Prostate gland (tissue), 2 donors: Measurements from ENCODE around the gene SHISA5.

Experiments used
- POLR2AphosphoS5 ChIP-seq: sonication (generic); formaldehyde crosslinking; IDR thresholded peaks from one replicate; pipeline ENCODE4 v1.6.1; 2017; ENCODE audit warnings: antibody characterized with exemption
- TF ChIP-seq, protein P1 (sequence below), 4 experiments: fragments of 200-600 bp in 2 of 4; fragments of 450-650 bp in 2 of 4; sonication (generic) in 2 of 4; IDR thresholded peaks; 1 replicate in 3 of 4; 2 replicates in 1 of 4; pipeline ENCODE4 v1.5.1; 2016 to 2019; ENCODE audit warnings: antibody characterized with exemption in 4 of 4, mild to moderate bottlenecking in 2 of 4, moderate library complexity in 2 of 4

DNA sequence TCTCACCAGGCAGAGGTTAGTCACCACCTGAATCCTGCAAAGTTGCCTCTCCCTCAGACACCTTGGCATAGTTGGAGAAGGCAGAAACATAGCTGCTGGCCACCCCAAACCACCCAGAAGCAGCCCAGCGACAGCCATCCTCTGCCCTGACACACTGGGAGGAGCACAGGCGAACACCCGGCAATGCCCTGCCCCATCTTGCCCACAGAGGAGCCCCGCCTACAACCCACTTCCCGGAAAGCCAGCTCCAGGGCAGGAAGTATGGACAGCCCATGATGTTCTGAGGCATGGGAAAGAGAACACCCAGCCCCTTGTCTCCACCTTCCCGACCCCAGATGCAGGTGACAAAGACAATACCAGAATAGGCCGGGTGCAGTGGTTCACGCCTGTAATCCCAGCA lies 12.6 kb upstream of the SHISA5 start:
- TF ChIP-seq, protein P1, sequence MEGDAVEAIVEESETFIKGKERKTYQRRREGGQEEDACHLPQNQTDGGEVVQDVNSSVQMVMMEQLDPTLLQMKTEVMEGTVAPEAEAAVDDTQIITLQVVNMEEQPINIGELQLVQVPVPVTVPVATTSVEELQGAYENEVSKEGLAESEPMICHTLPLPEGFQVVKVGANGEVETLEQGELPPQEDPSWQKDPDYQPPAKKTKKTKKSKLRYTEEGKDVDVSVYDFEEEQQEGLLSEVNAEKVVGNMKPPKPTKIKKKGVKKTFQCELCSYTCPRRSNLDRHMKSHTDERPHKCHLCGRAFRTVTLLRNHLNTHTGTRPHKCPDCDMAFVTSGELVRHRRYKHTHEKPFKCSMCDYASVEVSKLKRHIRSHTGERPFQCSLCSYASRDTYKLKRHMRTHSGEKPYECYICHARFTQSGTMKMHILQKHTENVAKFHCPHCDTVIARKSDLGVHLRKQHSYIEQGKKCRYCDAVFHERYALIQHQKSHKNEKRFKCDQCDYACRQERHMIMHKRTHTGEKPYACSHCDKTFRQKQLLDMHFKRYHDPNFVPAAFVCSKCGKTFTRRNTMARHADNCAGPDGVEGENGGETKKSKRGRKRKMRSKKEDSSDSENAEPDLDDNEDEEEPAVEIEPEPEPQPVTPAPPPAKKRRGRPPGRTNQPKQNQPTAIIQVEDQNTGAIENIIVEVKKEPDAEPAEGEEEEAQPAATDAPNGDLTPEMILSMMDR (IDR thresholded peaks at IDR 0.05), result no peak
- TF ChIP-seq POLR2AphosphoS5, result no peak
